Measurements from ENCODE around the gene RASGRP4. TPM values are rescaled to one million over a fixed set of nuclear protein-coding genes. Genes with fewer than 3 reads are reported as not detected.

The RASGRP4 gene
- total RNA-seq, 1 experiment from 2014 or later = not detected

- no peak overlapping the region for H3K9ac ChIP-seq (ENCODE audit: low read length)
- ChIA-PET CTCF (interaction anchor here (4.0 kb wide), 1 partner anchor 11 kb away, joined by 18 read pairs; the partner anchor contains the start of gene FAM98C), RAD21 (ENCODE audit: low non-redundant PET in 1 of 2, low total read pairs in 2 of 2, uncharacterized antibody in 2 of 2, unreplicated experiment in 2 of 2) (no interaction called here), POLR2A (no interaction called here)
- no peaks in the 10 kb centered on the region for H3K27me3 ChIP-seq (ENCODE audit: insufficient read depth, low read length)
- H2AFZ ChIP-seq (ENCODE audit: low read depth, low read length, poor library complexity, severe bottlenecking) = no peak overlapping the region
- ATAC-seq (no peak), DNase-seq (ENCODE audit: low read depth, low spot score) (no peak)
- no peaks in the 10 kb centered on the region; a peak in 1 of 4 replicates for H3K36me3 ChIP-seq (ENCODE audit: control insufficient read depth in 1 of 2, insufficient read depth in 2 of 2, low read length in 2 of 2)
- H3K4me1 ChIP-seq (ENCODE audit: control insufficient read depth in 1 of 2, insufficient read depth in 2 of 2, low read length in 2 of 2) = peaks cover 11 to 48% of the 10 kb centered on the region in 2 experiments
- no peak overlapping the region for H3K4me3 ChIP-seq (replicated peaks in 1 of 2; ENCODE audit: low read depth in 1 of 2, low read length in 2 of 2)
- H3K4me2 ChIP-seq (ENCODE audit: low read length) = no peak overlapping the region
- H3K9me2 ChIP-seq (ENCODE audit: insufficient read depth) = no peaks in the 10 kb centered on the region
- intact Hi-C loops (cut with micrococcal nuclease) = no loop called here
- BruUV-seq (replicated peaks) = no TSS peak
- TF ChIP-seq TCF7L2 (IDR thresholded peaks at IDR 0.05; ENCODE audit: borderline replicate concordance, extremely low read depth, insufficient read depth, insufficient read length) (no peak), CEBPB (IDR thresholded peaks at IDR 0.05; ENCODE audit: low read depth) (no peak), ELF1 (IDR thresholded peaks at IDR 0.05; ENCODE audit: borderline replicate concordance, low read depth) (no peak), JUND (IDR thresholded peaks at IDR 0.05) (no peak), FOSL1 (IDR thresholded peaks at IDR 0.05; ENCODE audit: low read depth) (no peak), EZH2phosphoT487 (IDR thresholded peaks at IDR 0.05; ENCODE audit: borderline replicate concordance) (no peak)
- TF ChIP-seq, protein P1, sequence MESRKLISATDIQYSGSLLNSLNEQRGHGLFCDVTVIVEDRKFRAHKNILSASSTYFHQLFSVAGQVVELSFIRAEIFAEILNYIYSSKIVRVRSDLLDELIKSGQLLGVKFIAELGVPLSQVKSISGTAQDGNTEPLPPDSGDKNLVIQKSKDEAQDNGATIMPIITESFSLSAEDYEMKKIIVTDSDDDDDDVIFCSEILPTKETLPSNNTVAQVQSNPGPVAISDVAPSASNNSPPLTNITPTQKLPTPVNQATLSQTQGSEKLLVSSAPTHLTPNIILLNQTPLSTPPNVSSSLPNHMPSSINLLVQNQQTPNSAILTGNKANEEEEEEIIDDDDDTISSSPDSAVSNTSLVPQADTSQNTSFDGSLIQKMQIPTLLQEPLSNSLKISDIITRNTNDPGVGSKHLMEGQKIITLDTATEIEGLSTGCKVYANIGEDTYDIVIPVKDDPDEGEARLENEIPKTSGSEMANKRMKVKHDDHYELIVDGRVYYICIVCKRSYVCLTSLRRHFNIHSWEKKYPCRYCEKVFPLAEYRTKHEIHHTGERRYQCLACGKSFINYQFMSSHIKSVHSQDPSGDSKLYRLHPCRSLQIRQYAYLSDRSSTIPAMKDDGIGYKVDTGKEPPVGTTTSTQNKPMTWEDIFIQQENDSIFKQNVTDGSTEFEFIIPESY (IDR thresholded peaks at IDR 0.05; ENCODE audit: extremely low read depth, insufficient replicate concordance, low read length) = no peak
- TF ChIP-seq, protein P2, sequence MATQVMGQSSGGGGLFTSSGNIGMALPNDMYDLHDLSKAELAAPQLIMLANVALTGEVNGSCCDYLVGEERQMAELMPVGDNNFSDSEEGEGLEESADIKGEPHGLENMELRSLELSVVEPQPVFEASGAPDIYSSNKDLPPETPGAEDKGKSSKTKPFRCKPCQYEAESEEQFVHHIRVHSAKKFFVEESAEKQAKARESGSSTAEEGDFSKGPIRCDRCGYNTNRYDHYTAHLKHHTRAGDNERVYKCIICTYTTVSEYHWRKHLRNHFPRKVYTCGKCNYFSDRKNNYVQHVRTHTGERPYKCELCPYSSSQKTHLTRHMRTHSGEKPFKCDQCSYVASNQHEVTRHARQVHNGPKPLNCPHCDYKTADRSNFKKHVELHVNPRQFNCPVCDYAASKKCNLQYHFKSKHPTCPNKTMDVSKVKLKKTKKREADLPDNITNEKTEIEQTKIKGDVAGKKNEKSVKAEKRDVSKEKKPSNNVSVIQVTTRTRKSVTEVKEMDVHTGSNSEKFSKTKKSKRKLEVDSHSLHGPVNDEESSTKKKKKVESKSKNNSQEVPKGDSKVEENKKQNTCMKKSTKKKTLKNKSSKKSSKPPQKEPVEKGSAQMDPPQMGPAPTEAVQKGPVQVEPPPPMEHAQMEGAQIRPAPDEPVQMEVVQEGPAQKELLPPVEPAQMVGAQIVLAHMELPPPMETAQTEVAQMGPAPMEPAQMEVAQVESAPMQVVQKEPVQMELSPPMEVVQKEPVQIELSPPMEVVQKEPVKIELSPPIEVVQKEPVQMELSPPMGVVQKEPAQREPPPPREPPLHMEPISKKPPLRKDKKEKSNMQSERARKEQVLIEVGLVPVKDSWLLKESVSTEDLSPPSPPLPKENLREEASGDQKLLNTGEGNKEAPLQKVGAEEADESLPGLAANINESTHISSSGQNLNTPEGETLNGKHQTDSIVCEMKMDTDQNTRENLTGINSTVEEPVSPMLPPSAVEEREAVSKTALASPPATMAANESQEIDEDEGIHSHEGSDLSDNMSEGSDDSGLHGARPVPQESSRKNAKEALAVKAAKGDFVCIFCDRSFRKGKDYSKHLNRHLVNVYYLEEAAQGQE (IDR thresholded peaks at IDR 0.05; ENCODE audit: low read depth) = no peak
- H3K79me2 ChIP-seq (ENCODE audit: insufficient read depth, low read length) = no peaks in the 10 kb centered on the region
- no peaks in the 10 kb centered on the region for H4K20me1 ChIP-seq (ENCODE audit: insufficient read depth)
- H3K9me3 ChIP-seq (ENCODE audit: control insufficient read depth in 1 of 2, insufficient read depth in 1 of 2, low read depth in 1 of 2, low read length in 2 of 2) = no peaks in the 10 kb centered on the region
- no peak overlapping the region for H3K27ac ChIP-seq (ENCODE audit: low read depth, low read length)
Measured at GRCh38 chr19:38391911-38392464, 34.0 kb downstream of the RASGRP4 start.

Measured in HCT116 (cell line).